Neuronal stem cell (in vitro differentiated cells): ENCODE results near the gene MRPS9.

ENCODE experiments used
- DNase-seq: peaks from one replicate; pipeline ENCODE4 v3.0.0-alpha.2; 2013; ENCODE audit warnings: low spot score
- H2AFZ ChIP-seq: one replicate; pipeline ENCODE4 v1.6.1; 2013; ENCODE audit warnings: mild to moderate bottlenecking, low read length, inconsistent platforms
- H2AK5ac ChIP-seq: 2 replicates; pipeline ENCODE4 v1.6.1; 2013; ENCODE audit warnings: low read depth, mild to moderate bottlenecking, inconsistent platforms, low read length, moderate library complexity, mixed read lengths
- H2BK120ac ChIP-seq: 2 replicates; pipeline ENCODE4 v1.6.1; 2013; ENCODE audit warnings: low read depth, mild to moderate bottlenecking, inconsistent platforms, low read length, moderate library complexity, mixed read lengths
- H2BK12ac ChIP-seq: one replicate; pipeline ENCODE4 v1.6.1; 2013; ENCODE audit warnings: low read length, inconsistent platforms
- H2BK15ac ChIP-seq: 2 replicates; pipeline ENCODE4 v1.6.1; 2013; ENCODE audit warnings: mild to moderate bottlenecking, low read length, inconsistent platforms, mixed read lengths
- H2BK5ac ChIP-seq: one replicate; pipeline ENCODE4 v1.6.1; 2013; ENCODE audit warnings: inconsistent platforms, mild to moderate bottlenecking, low read length, moderate library complexity
- H3K14ac ChIP-seq: one replicate; pipeline ENCODE4 v1.6.1; 2013; ENCODE audit warnings: low read length, inconsistent platforms
- H3K18ac ChIP-seq: 2 replicates; pipeline ENCODE4 v1.6.1; 2013; ENCODE audit warnings: low read length, inconsistent platforms
- H3K23ac ChIP-seq: 2 replicates; pipeline ENCODE4 v1.6.1; 2013; ENCODE audit warnings: low read depth, mild to moderate bottlenecking, mixed read lengths, low read length, inconsistent platforms; ENCODE audit not compliant: poor library complexity
- H3K27ac ChIP-seq: replicated peaks from 3 replicates; pipeline ENCODE4 v1.5.1; 2013; ENCODE audit warnings: low read length, inconsistent platforms
- H3K27me3 ChIP-seq, 3 experiments: 2 replicates each; pipeline ENCODE4 v1.6.1; 2013; ENCODE audit warnings: low read length in 3 of 3, mild to moderate bottlenecking in 2 of 3, inconsistent platforms in 1 of 3, low read depth in 1 of 3, mixed read lengths in 1 of 3, moderate library complexity in 1 of 3; ENCODE audit not compliant: control insufficient read depth in 3 of 3, insufficient read depth in 3 of 3
- H3K36me3 ChIP-seq, 2 donors: replicated peaks in 1 of 2; 2 replicates each; pipeline ENCODE4 v1.6.1; 2013; ENCODE audit warnings: low read length in 2 of 2; ENCODE audit not compliant: control insufficient read depth in 2 of 2, insufficient read depth in 2 of 2
- H3K4ac ChIP-seq: 2 replicates; pipeline ENCODE4 v1.6.1; 2013; ENCODE audit warnings: inconsistent platforms, mild to moderate bottlenecking, low read length, moderate library complexity
- H3K4me1 ChIP-seq, 2 donors: 1 replicate in 1 of 2; 2 replicates in 1 of 2; pipeline ENCODE4 v1.6.1; 2013; ENCODE audit warnings: low read length in 2 of 2, low read depth in 1 of 2; ENCODE audit not compliant: control insufficient read depth in 2 of 2, insufficient read depth in 1 of 2
- H3K4me2 ChIP-seq: one replicate; pipeline ENCODE4 v1.6.1; 2013; ENCODE audit warnings: mild to moderate bottlenecking, low read length, inconsistent platforms; ENCODE audit not compliant: insufficient read depth, poor library complexity, severe bottlenecking
- H3K4me3 ChIP-seq, 2 donors: 2 replicates each; pipeline ENCODE4 v1.5.1; 2013; ENCODE audit warnings: low read length in 2 of 2, mild to moderate bottlenecking in 2 of 2, inconsistent platforms in 1 of 2, moderate library complexity in 1 of 2
- H3K79me1 ChIP-seq: one replicate; pipeline ENCODE4 v1.6.1; 2013; ENCODE audit warnings: low read depth, mild to moderate bottlenecking, inconsistent platforms, low read length, moderate library complexity
- H3K9ac ChIP-seq: one replicate; pipeline ENCODE4 v1.6.1; 2013; ENCODE audit warnings: mild to moderate bottlenecking, low read depth, low read length, inconsistent platforms; ENCODE audit not compliant: poor library complexity
- H3K9me3 ChIP-seq, 2 donors: replicated peaks in 1 of 2; 2 replicates each; pipeline versions ENCODE3 to v1.6.1; 2013; ENCODE audit warnings: low read length in 2 of 2, mild to moderate bottlenecking in 2 of 2, inconsistent platforms in 1 of 2, low read depth in 1 of 2, mixed read lengths in 1 of 2, moderate library complexity in 1 of 2; ENCODE audit not compliant: control insufficient read depth in 2 of 2, insufficient read depth in 1 of 2
- H4K8ac ChIP-seq: one replicate; pipeline ENCODE4 v1.6.1; 2013; ENCODE audit warnings: low read depth, mild to moderate bottlenecking, inconsistent platforms, low read length, moderate library complexity
- H4K91ac ChIP-seq: one replicate; pipeline ENCODE4 v1.6.1; 2013; ENCODE audit warnings: low read length, low read depth, mild to moderate bottlenecking, inconsistent platforms; ENCODE audit not compliant: poor library complexity
- WGBS, 2 donors: extraction: QIAGEN DNeasy Blood & Tissue Kit; methylation state at CpG; one replicate each; pipeline ENCODE4 v1.1.7; 2013; ENCODE audit warnings: missing lambda C conversion rate in 2 of 2, mixed read lengths in 1 of 2; ENCODE audit not compliant: insufficient read length in 2 of 2, insufficient replicate concordance in 1 of 2; ENCODE audit errors: extremely low coverage in 2 of 2; 5-methylcytosine and 5-hydroxymethylcytosine counted together

MRPS9 gene

GRCh38 chr2:105136394-105136793 lies 98.5 kb downstream of the MRPS9 start:
- no peak for DNase-seq
- Histone ChIP-seq H3K27me3 (peaks cover 0 to 12% (median 0%) of the 10 kb centered on the region in 3 experiments), H3K4me3 (no peak overlapping the region), H3K23ac (no peak overlapping the region), H2BK120ac (no peak overlapping the region), H3K79me1 (no peaks in the 10 kb centered on the region), H3K14ac (no peak overlapping the region), H3K4me1 (peaks cover 0 to 2% of the 10 kb centered on the region in 2 donors), H2BK12ac (no peak overlapping the region), H2BK5ac (no peak overlapping the region), H4K91ac (no peak overlapping the region), H3K9me3 (no peaks in the 10 kb centered on the region), H2AK5ac (no peak overlapping the region), H3K18ac (no peak overlapping the region), H3K4me2 (no peak overlapping the region), H2BK15ac (no peak overlapping the region), H3K36me3 (no peaks in the 10 kb centered on the region), H3K27ac (no peak overlapping the region), H2AFZ (no peak overlapping the region), H3K9ac (no peak overlapping the region), H3K4ac (no peak overlapping the region), H4K8ac (no peak overlapping the region)
- WGBS, 2 donors = no CpG with 5 or more reads among the region's 4 CpGs

DNA sequence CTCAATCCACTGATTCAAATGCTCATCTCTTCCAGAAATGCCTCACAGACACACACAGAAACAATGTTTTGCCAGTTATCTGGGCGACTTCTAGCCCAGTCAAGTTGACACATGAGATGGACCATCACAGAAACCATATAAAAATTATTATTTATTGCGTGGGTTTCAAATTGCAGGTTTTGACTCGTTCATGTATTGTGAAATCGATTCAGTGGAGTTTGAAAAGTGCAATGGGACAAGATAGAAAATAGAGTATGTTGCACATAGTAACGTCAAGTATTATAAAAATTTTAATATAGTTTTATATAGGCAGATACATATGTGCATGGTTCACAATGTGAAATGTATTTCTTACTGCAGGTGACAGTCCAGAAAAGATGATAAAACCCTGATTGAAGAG lies 100.8 kb downstream of the MRPS9 start:
- Histone ChIP-seq H3K4ac (no peak overlapping the region), H3K79me1 (no peaks in the 10 kb centered on the region), H3K23ac (no peak overlapping the region), H3K27ac (no peak overlapping the region), H3K27me3 (peaks cover 0 to 30% (median 0%) of the 10 kb centered on the region in 3 experiments), H3K4me1 (peaks cover 0 to 6% of the 10 kb centered on the region in 2 donors), H3K4me2 (no peak overlapping the region), H3K18ac (no peak overlapping the region), H2BK120ac (no peak overlapping the region), H2BK5ac (no peak overlapping the region), H3K14ac (no peak overlapping the region), H2AFZ (no peak overlapping the region), H3K9me3 (no peaks in the 10 kb centered on the region), H4K8ac (no peak overlapping the region), H3K9ac (no peak overlapping the region), H2AK5ac (no peak overlapping the region), H2BK12ac (no peak overlapping the region), H3K36me3 (no peaks in the 10 kb centered on the region), H2BK15ac (no peak overlapping the region), H4K91ac (no peak overlapping the region), H3K4me3 (no peak overlapping the region)
- no peak for DNase-seq
- WGBS, 2 donors = no CpG with 5 or more reads among the region's 5 CpGs

GRCh38 chr2:105139556-105140239 lies 101.8 kb downstream of the MRPS9 start:
- Histone ChIP-seq H3K9me3 (no peaks in the 10 kb centered on the region), H2BK120ac (no peak overlapping the region), H3K36me3 (no peaks in the 10 kb centered on the region), H2BK12ac (no peak overlapping the region), H3K23ac (no peak overlapping the region), H3K27me3 (peaks cover 0 to 30% (median 0%) of the 10 kb centered on the region in 3 experiments), H3K4ac (no peak overlapping the region), H3K14ac (no peak overlapping the region), H3K27ac (no peak overlapping the region), H2BK15ac (no peak overlapping the region), H2AFZ (no peak overlapping the region), H3K4me1 (peaks cover 0 to 7% of the 10 kb centered on the region in 2 donors), H3K9ac (no peak overlapping the region), H3K4me3 (no peak overlapping the region), H2BK5ac (no peak overlapping the region), H4K8ac (no peak overlapping the region), H3K79me1 (no peaks in the 10 kb centered on the region), H3K18ac (no peak overlapping the region), H2AK5ac (no peak overlapping the region), H4K91ac (no peak overlapping the region), H3K4me2 (no peak overlapping the region)
- no peak for DNase-seq
- WGBS, 2 donors = no CpG with 5 or more reads among the region's 6 CpGs

DNA sequence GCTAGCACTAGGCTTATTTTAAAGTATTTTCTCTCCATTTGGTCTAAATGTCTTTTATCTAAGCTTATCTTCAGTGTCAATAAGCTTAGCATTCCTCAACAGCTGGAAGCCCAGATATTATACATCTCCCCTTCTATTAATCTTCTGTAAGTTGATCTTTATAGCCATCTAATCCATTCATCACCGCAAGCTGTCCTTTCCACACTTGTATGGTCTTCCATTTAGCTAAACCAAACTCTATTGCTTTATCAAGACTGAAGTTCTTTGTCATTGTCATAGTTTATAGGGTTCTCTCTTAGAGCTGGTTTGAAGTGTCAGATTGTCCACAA lies 102.3 kb downstream of the MRPS9 start:
- Histone ChIP-seq H3K9ac (no peak overlapping the region), H3K27ac (no peak overlapping the region), H3K4ac (no peak overlapping the region), H2BK120ac (no peak overlapping the region), H3K23ac (no peak overlapping the region), H2AK5ac (no peak overlapping the region), H3K27me3 (peaks cover 0 to 30% (median 0%) of the 10 kb centered on the region in 3 experiments), H3K9me3 (no peaks in the 10 kb centered on the region), H3K4me1 (peaks cover 2 to 9% of the 10 kb centered on the region in 2 donors), H3K18ac (no peak overlapping the region), H2BK5ac (no peak overlapping the region), H3K79me1 (no peaks in the 10 kb centered on the region), H3K36me3 (no peaks in the 10 kb centered on the region), H3K4me3 (no peak overlapping the region), H3K14ac (no peak overlapping the region), H3K4me2 (no peak overlapping the region), H4K8ac (no peak overlapping the region), H2BK12ac (no peak overlapping the region), H2AFZ (no peak overlapping the region), H4K91ac (no peak overlapping the region), H2BK15ac (no peak overlapping the region)
- DNase-seq = no peak
- WGBS, 2 donors = no CpG with 5 or more reads among the region's 1 CpG
